Adrenal gland (tissue), 12 donors: ENCODE data around the gene CMC4. TPM values are rescaled to one million over a fixed set of nuclear protein-coding genes. Genes with fewer than 3 reads are reported as not detected.

Source experiments
- DNase-seq, 7 donors: peaks; one replicate each; pipeline ENCODE4 v3.0.0-alpha.2; 2019 to 2020
- H3K27ac ChIP-seq, 5 donors: fragments of 200-600 bp; sonication (generic) in 4 of 5; 1 replicate in 3 of 5; 2 replicates in 2 of 5; pipeline versions ENCODE4 v1.5.1 to v1.8.0; 2016 to 2020; ENCODE audit warnings: mild to moderate bottlenecking in 1 of 5
- H3K27me3 ChIP-seq: fragments of 200-600 bp; 2 replicates; pipeline ENCODE4 v1.8.0; 2021
- H3K36me3 ChIP-seq, 2 donors: fragments of 200-600 bp; replicated peaks in 1 of 2; 1 replicate in 1 of 2; 2 replicates in 1 of 2; pipeline versions ENCODE4 v1.5.1 to v1.8.0; 2018 to 2022
- H3K4me1 ChIP-seq, 2 donors: fragments of 200-600 bp; replicated peaks in 1 of 2; 1 replicate in 1 of 2; 2 replicates in 1 of 2; pipeline versions ENCODE4 v1.5.1 to v1.8.0; 2018 to 2021
- H3K4me3 ChIP-seq, 4 donors: fragments of 200-600 bp; sonication (generic) in 3 of 4; one replicate each; pipeline ENCODE4 v1.5.1; 2016 to 2018
- H3K9me3 ChIP-seq, 3 donors: fragments of 200-600 bp; sonication (generic) in 1 of 3; replicated peaks in 1 of 3; 1 replicate in 2 of 3; 2 replicates in 1 of 3; pipeline versions ENCODE4 v1.5.1 to v1.8.0; 2016 to 2021
- POLR2A ChIP-seq, 2 donors: fragments of 450-650 bp; IDR thresholded peaks; one replicate each; pipeline ENCODE4 v1.6.1; 2017; ENCODE audit warnings: antibody characterized with exemption in 2 of 2, mild to moderate bottlenecking in 2 of 2, moderate library complexity in 1 of 2
- WGBS, 4 donors: extraction: QIAGEN DNeasy Blood & Tissue Kit in 2 of 4; methylation state at CpG; one replicate each; pipeline versions ENCODE4 v1.1.5 to v1.1.7; 2013 to 2017; 5-methylcytosine and 5-hydroxymethylcytosine counted together
- intact Hi-C, 2 donors: fragments of 100-400 bp; cut with DNase I; formaldehyde crosslinking; loops; one replicate each; pipeline versions ENCODE4 v1.14.1 to v1.15.0; 2022 to 2023
- polyA plus RNA-seq, 3 donors: library from polyadenylated mRNA; stranded (reverse); fragments of 200-250 nt in 2 of 3; fragments of 350-450 nt in 1 of 3; fragmentation: Illumina TruSeq in 1 of 3; extraction: RNeasy Lipid Tissue Mini Kit (QIAGEN cat#74804) in 1 of 3; gene quantifications; one replicate each; pipeline ENCODE4 v1.2.3, GENCODE V29; 2013 to 2014
- total RNA-seq, 9 donors: library from RNA; depleted of rRNA in 4 of 9; stranded (reverse); fragments of >200 nt in 4 of 9; fragments of 120-200 nt in 1 of 9; fragmentation: NEBNext Ultra II Directional in 1 of 9; extraction: Animal tissue kit (Norgen Biotek cat#: 25700) in 1 of 9; gene quantifications; one replicate each; pipeline versions ENCODE4 v1.1.0 to v1.2.4, GENCODE V29; 2013 to 2023
- TF ChIP-seq, protein P1 (sequence below), 6 experiments: fragments of 450-650 bp in 4 of 6; fragments of 200-600 bp in 2 of 6; sonication (generic) in 1 of 6; IDR thresholded peaks; 1 replicate in 5 of 6; 2 replicates in 1 of 6; pipeline versions ENCODE4 v1.5.1 to v1.8.0; 2016 to 2021; ENCODE audit warnings: antibody characterized with exemption in 6 of 6, mild to moderate bottlenecking in 2 of 6, moderate library complexity in 1 of 6
- donor health status: healthy with polysubstance abuse.
- donor health status: Bipolar disorder and iron deficiency.
- donor health status: DM: yes; HTN: yes; CAD: no.
- donor health status: DM: no; HTN: no; CAD: no.
- donor health status: DM: no; HTN: no; CAD: no.
- donor health status: DM: yes; HTN: yes; CAD: no.

Gene CMC4
- total and polyA plus RNA-seq, 12 donors = 5.0 to 32.5 (median 13.7) TPM

GRCh38 chrX:155026727-155027508, 44.0 kb downstream of the CMC4 start, which contains the start of gene FUNDC2:
Gene FUNDC2, plus strand, starts transcription at chrX:155026844. Its CDS starts 95 bp downstream, at chrX:155026939.
- Histone ChIP-seq H3K27ac (peak within 1 kb of the TSS; percentile 89 to 98 (median 97)), H3K9me3 (no peaks in the 10 kb centered on the region), H3K36me3 (no peaks in the 10 kb centered on the region), H3K4me1 (peaks cover 0 to 14% of the 10 kb centered on the region in 2 donors), H3K4me3 (peak within 1 kb of the TSS in 3 of 4 donors; percentile 26 to 68 (median 61)), H3K27me3 (no peaks in the 10 kb centered on the region)
- 0 to 35% (median 15%) methylated on average over 14 to 82 of the region's 82 CpGs for WGBS, 4 donors
- peak; percentile 82 to 85 for TF ChIP-seq POLR2A (IDR thresholded peaks at IDR 0.05)
- TF ChIP-seq, protein P1, sequence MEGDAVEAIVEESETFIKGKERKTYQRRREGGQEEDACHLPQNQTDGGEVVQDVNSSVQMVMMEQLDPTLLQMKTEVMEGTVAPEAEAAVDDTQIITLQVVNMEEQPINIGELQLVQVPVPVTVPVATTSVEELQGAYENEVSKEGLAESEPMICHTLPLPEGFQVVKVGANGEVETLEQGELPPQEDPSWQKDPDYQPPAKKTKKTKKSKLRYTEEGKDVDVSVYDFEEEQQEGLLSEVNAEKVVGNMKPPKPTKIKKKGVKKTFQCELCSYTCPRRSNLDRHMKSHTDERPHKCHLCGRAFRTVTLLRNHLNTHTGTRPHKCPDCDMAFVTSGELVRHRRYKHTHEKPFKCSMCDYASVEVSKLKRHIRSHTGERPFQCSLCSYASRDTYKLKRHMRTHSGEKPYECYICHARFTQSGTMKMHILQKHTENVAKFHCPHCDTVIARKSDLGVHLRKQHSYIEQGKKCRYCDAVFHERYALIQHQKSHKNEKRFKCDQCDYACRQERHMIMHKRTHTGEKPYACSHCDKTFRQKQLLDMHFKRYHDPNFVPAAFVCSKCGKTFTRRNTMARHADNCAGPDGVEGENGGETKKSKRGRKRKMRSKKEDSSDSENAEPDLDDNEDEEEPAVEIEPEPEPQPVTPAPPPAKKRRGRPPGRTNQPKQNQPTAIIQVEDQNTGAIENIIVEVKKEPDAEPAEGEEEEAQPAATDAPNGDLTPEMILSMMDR (IDR thresholded peaks at IDR 0.05) = no peak
- DNase-seq = peak; percentile 93 to 97 (median 95)
- intact Hi-C loops = no loop called here

- no peak for DNase-seq
These were observed 44.6 kb downstream of the CMC4 start for GRCh38 chrX:155026420-155026726.

DNA sequence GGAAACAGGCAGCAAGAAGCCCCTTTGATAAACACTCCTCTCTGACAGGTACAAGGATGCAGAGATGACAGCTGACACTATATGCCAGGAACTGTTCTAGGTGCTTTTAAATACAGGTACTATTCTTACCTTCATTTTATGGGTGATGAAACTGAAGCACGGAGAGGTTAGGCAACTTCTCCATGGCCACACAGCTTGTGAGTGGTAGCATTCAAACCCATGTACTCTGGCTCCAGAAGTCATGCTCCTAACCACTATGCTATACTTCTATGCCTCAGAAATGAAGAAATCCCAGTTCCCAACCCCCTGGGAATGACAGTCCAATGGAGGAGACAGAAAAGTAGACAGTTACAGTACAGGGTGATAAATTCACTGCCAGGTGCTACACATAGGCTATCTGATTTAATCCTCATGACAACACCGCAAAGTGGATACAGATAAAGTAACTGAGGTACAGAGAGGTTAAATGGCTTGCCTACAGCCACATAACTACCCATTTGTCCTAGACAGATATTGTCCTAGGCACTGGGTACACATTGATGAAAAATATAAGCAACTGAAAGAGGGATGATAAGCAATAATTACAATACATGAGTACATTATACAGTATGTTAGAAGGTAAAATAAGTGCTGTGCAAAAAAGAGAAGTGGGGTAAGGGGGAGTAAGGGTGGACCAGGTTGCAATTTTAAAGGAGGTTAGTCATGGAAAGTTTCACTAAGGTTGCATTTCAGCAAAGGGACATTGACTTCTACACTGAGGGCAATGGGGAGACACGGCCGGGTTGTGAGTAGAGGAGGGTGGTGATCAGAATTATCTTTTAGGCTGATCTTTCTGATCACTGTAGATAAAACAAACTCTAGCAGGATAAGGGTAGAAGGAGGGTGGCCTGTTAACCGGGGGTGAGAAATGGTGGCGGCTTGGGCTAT, 46.8 kb downstream of the CMC4 start:
- TF ChIP-seq POLR2A (IDR thresholded peaks at IDR 0.05) = no peak
- TF ChIP-seq, protein P1 (IDR thresholded peaks at IDR 0.05) = no peak
- Histone ChIP-seq H3K4me3 (no peak overlapping the region), H3K9me3 (no peaks in the 10 kb centered on the region), H3K4me1 (peaks cover 0 to 14% of the 10 kb centered on the region in 2 donors), H3K27ac (no peak overlapping the region), H3K27me3 (no peaks in the 10 kb centered on the region), H3K36me3 (no peaks in the 10 kb centered on the region)
- 84 to 96% (median 92%) methylated on average over 5 to 6 of the region's 6 CpGs for WGBS, 4 donors
- DNase-seq = no peak
- intact Hi-C loops = no loop called here

More at GRCh38 chrX:155026420-155026726, 44.6 kb downstream of the CMC4 start:
- H3K36me3 ChIP-seq = no peaks in the 10 kb centered on the region
- H3K27me3 ChIP-seq = no peaks in the 10 kb centered on the region
- intact Hi-C loops = no loop called here
- WGBS, 4 donors = 1 to 36% (median 15%) methylated on average over 7 to 16 of the region's 16 CpGs
- TF ChIP-seq, protein P1 (IDR thresholded peaks at IDR 0.05) = no peak
- TF ChIP-seq POLR2A (IDR thresholded peaks at IDR 0.05) = no peak
- H3K4me3 ChIP-seq = peak overlapping the region in 2 of 4 donors; percentile 6 to 61
- H3K4me1 ChIP-seq = peaks cover 0 to 14% of the 10 kb centered on the region in 2 donors
- H3K9me3 ChIP-seq = no peaks in the 10 kb centered on the region
- peak overlapping the region; percentile 76 to 98 (median 96) for H3K27ac ChIP-seq

DNA sequence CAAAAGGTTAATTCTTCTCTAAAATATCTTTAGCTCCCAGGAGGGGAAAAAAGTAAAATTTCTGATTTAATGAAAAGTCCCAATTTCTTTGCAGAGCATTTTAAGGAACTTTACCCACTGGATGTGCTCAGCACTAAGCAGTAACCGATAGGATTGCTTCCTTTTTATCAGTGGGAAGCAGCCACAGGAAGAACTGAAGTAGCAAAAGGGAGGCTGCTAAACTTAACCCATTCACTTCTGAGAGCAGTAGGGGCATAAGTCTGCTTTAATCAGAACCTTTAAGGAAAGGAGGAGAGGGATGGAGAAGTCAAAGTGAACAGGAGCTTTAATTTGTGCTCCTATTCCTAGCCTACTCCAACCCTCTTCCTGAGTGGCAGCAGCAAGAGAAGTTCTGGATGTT, 48.4 kb downstream of the CMC4 start, which contains the start of gene F8:
TSS of gene F8 (minus strand) at position 139 of the 400 bp plus-strand sequence. CDS start 171 bp downstream, outside the sequence.
- no peak for DNase-seq
- intact Hi-C loops = no loop called here
- TF ChIP-seq POLR2A (IDR thresholded peaks at IDR 0.05) = peak in 1 of 2 donors; percentile 20
- TF ChIP-seq, protein P1 (IDR thresholded peaks at IDR 0.05) = no peak
- Histone ChIP-seq H3K27ac (no peak within 1 kb of the TSS), H3K27me3 (no peaks in the 10 kb centered on the region), H3K4me1 (no peaks in the 10 kb centered on the region), H3K36me3 (no peaks in the 10 kb centered on the region), H3K4me3 (no peak within 1 kb of the TSS), H3K9me3 (no peaks in the 10 kb centered on the region)
- WGBS, 4 donors = 0 to 18% (median 11%) methylated on average over 1 of the region's 1 CpG
